ENCODE results near the gene NUP85.
"Not testable (repeated sequence)": the region's sequence is repeated elsewhere in the genome, so short reads cannot be mapped to it uniquely, and the experiment has no call there.

DNA sequence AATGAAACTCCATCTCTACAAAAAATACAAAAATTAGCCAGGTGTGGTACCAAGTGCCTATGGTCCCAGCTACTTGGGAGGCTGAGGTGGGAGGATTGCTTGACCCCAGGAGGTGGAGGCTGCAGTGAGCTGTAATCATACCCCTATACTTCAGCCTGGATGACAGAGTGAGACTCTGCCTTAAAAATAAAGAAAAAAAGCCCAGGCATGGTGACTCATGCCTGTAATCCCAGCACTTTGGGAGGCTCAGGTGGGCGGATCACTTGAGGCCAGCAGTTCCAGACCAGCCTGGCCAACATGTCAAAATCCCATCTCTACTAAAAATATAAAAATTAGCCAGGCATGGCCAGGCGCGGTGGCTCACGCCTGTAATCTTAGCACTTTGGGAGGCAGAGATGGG is 74.7 kb downstream of the NUP85 start:
- not testable (repeated sequence) for TF ChIP-seq EZH2 (IDR thresholded peaks at IDR 0.05; ENCODE audit: borderline replicate concordance, low read length)
- TF ChIP-seq, protein P1, sequence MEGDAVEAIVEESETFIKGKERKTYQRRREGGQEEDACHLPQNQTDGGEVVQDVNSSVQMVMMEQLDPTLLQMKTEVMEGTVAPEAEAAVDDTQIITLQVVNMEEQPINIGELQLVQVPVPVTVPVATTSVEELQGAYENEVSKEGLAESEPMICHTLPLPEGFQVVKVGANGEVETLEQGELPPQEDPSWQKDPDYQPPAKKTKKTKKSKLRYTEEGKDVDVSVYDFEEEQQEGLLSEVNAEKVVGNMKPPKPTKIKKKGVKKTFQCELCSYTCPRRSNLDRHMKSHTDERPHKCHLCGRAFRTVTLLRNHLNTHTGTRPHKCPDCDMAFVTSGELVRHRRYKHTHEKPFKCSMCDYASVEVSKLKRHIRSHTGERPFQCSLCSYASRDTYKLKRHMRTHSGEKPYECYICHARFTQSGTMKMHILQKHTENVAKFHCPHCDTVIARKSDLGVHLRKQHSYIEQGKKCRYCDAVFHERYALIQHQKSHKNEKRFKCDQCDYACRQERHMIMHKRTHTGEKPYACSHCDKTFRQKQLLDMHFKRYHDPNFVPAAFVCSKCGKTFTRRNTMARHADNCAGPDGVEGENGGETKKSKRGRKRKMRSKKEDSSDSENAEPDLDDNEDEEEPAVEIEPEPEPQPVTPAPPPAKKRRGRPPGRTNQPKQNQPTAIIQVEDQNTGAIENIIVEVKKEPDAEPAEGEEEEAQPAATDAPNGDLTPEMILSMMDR (conservative IDR thresholded peaks at IDR 0.05 in 1 of 2, IDR thresholded peaks at IDR 0.05 in 1 of 2; ENCODE audit: extremely low read depth in 1 of 2, insufficient read depth in 1 of 2, low read depth in 1 of 2, low read length in 2 of 2): not testable (repeated sequence)
